NCI-H510A (cell line): Measurements from ENCODE around the gene SEC24B.

Source experiments
- DNase-seq: peaks from one replicate; lab custom pipeline; 2025; lab: John Stamatoyannopoulos, UW

SEC24B gene

GRCh38 chr4:109433205-109434006 is at the start of gene SEC24B:
Gene SEC24B, plus strand, starts transcription at chr4:109433815. Its CDS starts 55 bp downstream, at chr4:109433870.
- DNase-seq: peak; percentile 69

- no peak for DNase-seq
Observed at GRCh38 chr4:109383823-109384222, 49.8 kb upstream of the SEC24B start.

GRCh38 chr4:109385260-109385659 is 48.4 kb upstream of the SEC24B start:
- DNase-seq: no peak

- no peak for DNase-seq
Observed at GRCh38 chr4:109389369-109390114, 44.1 kb upstream of the SEC24B start.

GRCh38 chr4:109390115-109390768 is 43.4 kb upstream of the SEC24B start:
- no peak for DNase-seq

GRCh38 chr4:109395694-109396093 is 37.9 kb upstream of the SEC24B start:
- DNase-seq: no peak

GRCh38 chr4:109398928-109399327 is 34.7 kb upstream of the SEC24B start:
- no peak for DNase-seq

GRCh38 chr4:109406337-109406931 is 27.2 kb upstream of the SEC24B start:
- no peak for DNase-seq

- DNase-seq: no peak
Observed at GRCh38 chr4:109407027-109407737, 26.4 kb upstream of the SEC24B start.

- no peak for DNase-seq
Observed at GRCh38 chr4:109408711-109409110, 24.9 kb upstream of the SEC24B start.

GRCh38 chr4:109410226-109410625 is 23.4 kb upstream of the SEC24B start:
- DNase-seq: no peak

GRCh38 chr4:109410776-109411175 is 22.8 kb upstream of the SEC24B start:
- no peak for DNase-seq

- DNase-seq: no peak
Observed at GRCh38 chr4:109411964-109412363, 21.7 kb upstream of the SEC24B start.

- no peak for DNase-seq
Observed at GRCh38 chr4:109412776-109413175, 20.8 kb upstream of the SEC24B start.

- DNase-seq: no peak
Observed at GRCh38 chr4:109414938-109415337, 18.7 kb upstream of the SEC24B start.

- no peak for DNase-seq
Observed at GRCh38 chr4:109418588-109418987, 15.0 kb upstream of the SEC24B start.

GRCh38 chr4:109419679-109420078 is 13.9 kb upstream of the SEC24B start:
- DNase-seq: no peak

- DNase-seq: no peak
Observed at GRCh38 chr4:109424093-109424841, 9.3 kb upstream of the SEC24B start.

- no peak for DNase-seq
Observed at GRCh38 chr4:109425405-109425804, 8.2 kb upstream of the SEC24B start.

GRCh38 chr4:109429545-109429944 is 4.1 kb upstream of the SEC24B start:
- no peak for DNase-seq

GRCh38 chr4:109432203-109432602 is 1.4 kb upstream of the SEC24B start:
- no peak for DNase-seq
